AG09309 (cell line): ENCODE measurements around the gene KLHL12.
A peak's percentile ranks its signal among the peaks of the same experiment; 100 is the strongest.

Source experiments
- DNase-seq: peaks from one replicate; pipeline ENCODE4 v3.0.0-alpha.2; 2010; ENCODE audit warnings: low read depth
- H3K4me3 ChIP-seq: 2 replicates; pipeline ENCODE4 v1.5.1; 2011; ENCODE audit warnings: mild to moderate bottlenecking, low read depth, low read length, moderate library complexity; ENCODE audit not compliant: control insufficient read depth
- CTCF ChIP-seq: IDR thresholded peaks from 2 replicates; pipeline ENCODE4 v1.5.1; 2011; ENCODE audit warnings: mild to moderate bottlenecking, low read depth, low read length, inconsistent platforms; ENCODE audit not compliant: insufficient read depth, control insufficient read depth; ENCODE audit errors: missing control alignments

KLHL12 gene

GRCh38 chr1:202871367-202871766, 55.7 kb downstream of the KLHL12 start:
- no peak overlapping the region for H3K4me3 ChIP-seq
- no peak for TF ChIP-seq CTCF
- no peak for DNase-seq

DNA sequence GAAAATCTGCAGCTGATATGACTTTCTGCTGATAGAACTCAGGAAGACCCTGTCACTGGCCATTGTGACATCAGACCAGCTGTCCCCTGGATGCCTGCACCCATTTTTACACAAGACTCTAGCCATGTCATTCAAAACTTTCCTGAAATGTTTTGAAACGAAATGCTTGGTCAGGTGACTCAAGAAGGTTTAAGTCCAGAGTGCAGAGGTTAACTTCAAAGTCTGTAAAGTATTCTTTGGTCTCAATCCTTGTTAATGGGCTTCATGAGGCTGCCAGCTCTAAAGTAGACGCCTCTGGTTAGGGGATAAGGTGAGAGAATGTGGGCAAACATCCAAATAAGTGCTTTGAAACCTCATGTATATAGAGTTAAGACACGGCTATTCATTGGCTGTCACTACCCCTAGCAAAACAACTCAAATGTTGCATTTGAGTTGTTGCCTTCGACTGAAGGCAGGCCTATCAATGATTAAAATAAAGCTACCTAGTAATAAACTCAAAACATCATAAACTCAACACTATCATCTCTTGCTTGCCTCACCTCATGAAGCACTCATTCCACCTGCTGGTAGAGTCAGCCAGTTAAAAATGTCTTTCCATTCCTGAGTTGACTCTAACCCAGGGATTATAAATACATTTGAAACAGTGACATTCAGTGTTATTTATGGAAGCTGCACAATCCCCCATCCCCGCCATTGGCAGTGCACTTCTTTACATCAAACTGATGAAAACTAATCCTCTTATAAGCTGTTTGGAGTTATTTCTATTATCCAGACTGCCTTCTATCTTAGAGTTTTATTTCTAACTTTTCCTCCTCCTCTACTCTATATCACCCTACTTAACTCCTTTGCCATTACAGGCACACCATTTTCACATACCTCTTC, 64.1 kb downstream of the KLHL12 start:
- no peak for TF ChIP-seq CTCF
- no peak overlapping the region for H3K4me3 ChIP-seq
- no peak for DNase-seq

- no peak for TF ChIP-seq CTCF
- DNase-seq: peak; percentile 41
- H3K4me3 ChIP-seq: peak overlapping the region; percentile 56
These were observed 65.5 kb downstream of the KLHL12 start for GRCh38 chr1:202861420-202862132.

GRCh38 chr1:202860744-202861419, 66.2 kb downstream of the KLHL12 start:
- TF ChIP-seq CTCF: no peak
- H3K4me3 ChIP-seq: peak overlapping the region; percentile 56
- no peak for DNase-seq

DNA sequence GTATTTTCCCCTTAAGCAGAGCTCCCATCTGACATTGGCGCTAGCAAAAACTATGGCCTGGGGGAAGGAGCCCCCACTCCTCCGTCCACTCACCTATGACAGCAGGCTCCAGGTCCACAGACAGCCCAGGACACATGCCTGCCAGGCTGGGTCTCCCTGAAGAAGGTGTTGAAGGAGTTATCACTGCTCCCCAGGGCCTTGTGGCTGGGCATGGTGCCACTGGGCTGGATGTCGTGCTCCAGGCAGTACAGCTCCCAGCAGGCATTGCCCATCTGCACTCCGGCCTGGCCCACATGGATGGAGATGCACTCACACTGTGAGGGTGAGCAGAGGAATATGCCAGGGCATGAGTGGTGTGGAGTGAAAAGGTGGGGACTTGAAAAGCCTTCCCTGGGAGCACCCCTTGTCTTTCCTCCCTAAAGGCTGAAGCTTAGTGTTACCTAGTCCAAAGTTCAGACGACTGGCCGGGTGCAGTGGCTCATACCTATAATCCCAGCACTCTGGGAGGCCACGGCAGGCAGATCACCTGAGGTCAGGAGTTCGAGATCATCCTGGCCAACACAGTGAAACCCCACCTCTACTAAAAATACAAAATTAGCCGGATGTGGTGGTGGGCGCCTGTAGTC, 68.1 kb downstream of the KLHL12 start:
- no peak for TF ChIP-seq CTCF
- no peak for DNase-seq
- no peak overlapping the region for H3K4me3 ChIP-seq

GRCh38 chr1:202858331-202858730, 68.7 kb downstream of the KLHL12 start:
- DNase-seq: peak; percentile 34
- H3K4me3 ChIP-seq: no peak overlapping the region
- TF ChIP-seq CTCF: no peak
